ENCODE measurements around the gene UBE2H.
"Not testable (repeated sequence)": the region's sequence is repeated elsewhere in the genome, so short reads cannot be mapped to it uniquely, and the experiment has no call there.

UBE2H gene

GRCh38 chr7:129840757-129841156 lies 112.0 kb downstream of the UBE2H start:
- no peak for DNase-seq

- DNase-seq: no peak
Measured at GRCh38 chr7:129836983-129837382, 115.8 kb downstream of the UBE2H start.

DNA sequence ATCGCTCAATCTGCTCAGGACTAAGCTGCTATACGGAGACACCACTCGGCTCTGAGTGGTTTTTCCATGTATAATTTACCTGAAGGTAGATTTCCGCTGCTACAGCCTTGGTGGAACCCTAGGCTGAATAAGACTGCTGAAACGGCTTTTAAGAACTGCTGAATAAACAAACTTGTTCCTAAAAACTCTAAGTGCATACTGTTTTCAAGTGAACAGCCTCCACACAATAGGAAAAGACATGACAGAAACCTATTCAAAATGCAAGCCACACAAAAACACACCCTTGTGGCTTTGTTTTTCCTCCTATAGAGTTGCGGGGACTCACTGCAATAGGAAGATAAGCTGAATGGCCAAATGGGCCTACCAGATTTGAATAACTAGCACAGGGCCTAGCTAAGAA lies 117.2 kb downstream of the UBE2H start:
- no peak for DNase-seq

DNA sequence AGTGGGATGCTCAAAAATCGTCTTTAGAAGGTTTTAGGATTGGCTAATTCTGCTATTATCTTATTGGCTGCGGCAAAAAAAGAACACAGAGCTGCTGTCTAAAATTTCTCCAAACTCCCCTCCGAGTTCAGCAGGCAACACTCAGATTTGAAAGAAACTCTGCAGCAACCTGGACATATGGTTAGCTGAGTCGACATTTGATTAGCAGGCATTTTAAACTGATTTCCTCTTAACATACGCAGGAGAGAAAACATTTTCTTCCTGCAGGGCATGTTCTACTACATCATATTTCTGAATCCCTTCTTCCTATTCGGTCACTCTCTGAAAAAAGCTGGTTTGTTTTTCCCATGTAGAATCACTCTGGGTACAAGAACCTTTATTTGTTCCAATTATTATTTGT lies 119.4 kb downstream of the UBE2H start:
- not testable (repeated sequence) for DNase-seq

- no peak for DNase-seq
Measured at GRCh38 chr7:129832701-129833227, 120.0 kb downstream of the UBE2H start.

- DNase-seq: no peak
Measured at GRCh38 chr7:129832282-129832681, 120.5 kb downstream of the UBE2H start.

DNA sequence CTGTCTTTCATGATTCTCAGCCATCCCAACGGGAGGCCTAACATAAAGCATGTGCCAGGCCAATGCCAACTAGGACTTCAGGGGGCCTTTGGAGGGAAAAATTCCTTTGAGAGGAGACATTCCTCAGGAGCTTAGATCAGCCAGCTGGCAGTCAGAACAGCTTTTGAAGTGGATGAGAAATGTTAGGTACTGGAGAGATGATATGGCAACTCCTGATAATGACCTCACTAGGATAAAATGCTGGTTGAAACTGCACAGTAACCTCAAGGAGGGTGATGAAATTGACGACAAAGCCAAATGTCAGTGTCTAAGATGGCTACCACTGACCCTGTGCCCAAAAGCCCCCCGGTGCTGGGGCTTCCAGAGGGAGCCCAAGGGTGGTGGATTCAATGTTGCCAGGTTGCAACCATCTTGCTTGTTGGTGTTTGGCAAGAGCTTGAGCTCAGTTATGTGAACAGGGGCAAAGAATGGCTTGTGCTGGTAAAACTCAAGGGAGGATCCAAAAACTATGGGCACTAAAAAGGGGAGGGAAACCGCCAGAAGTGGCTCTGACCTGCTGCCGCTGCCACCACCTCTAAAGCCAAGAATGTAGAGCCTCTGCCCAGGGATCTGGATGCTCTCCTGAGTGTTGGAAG lies 121.2 kb downstream of the UBE2H start:
- no peak for DNase-seq

DNA sequence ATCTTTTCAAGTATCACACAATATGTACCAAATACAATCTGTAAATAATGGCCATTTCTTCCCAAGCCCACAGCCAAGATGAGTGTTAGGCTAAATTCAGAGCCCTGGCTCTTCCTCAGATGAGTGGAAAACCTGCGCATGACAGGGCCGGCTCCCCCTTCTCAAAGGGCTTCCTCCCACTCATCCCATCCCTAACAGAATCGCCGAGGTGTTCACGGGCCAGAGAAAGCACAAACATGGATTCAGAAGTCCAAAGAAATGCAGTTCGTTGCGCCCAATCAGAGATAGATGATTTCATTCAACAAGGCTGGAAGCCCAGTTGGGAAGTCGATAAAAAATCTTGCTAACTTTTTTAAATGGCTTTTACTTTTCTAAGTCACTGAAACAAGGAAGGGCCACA lies 121.8 kb downstream of the UBE2H start:
- DNase-seq: no peak

DNA sequence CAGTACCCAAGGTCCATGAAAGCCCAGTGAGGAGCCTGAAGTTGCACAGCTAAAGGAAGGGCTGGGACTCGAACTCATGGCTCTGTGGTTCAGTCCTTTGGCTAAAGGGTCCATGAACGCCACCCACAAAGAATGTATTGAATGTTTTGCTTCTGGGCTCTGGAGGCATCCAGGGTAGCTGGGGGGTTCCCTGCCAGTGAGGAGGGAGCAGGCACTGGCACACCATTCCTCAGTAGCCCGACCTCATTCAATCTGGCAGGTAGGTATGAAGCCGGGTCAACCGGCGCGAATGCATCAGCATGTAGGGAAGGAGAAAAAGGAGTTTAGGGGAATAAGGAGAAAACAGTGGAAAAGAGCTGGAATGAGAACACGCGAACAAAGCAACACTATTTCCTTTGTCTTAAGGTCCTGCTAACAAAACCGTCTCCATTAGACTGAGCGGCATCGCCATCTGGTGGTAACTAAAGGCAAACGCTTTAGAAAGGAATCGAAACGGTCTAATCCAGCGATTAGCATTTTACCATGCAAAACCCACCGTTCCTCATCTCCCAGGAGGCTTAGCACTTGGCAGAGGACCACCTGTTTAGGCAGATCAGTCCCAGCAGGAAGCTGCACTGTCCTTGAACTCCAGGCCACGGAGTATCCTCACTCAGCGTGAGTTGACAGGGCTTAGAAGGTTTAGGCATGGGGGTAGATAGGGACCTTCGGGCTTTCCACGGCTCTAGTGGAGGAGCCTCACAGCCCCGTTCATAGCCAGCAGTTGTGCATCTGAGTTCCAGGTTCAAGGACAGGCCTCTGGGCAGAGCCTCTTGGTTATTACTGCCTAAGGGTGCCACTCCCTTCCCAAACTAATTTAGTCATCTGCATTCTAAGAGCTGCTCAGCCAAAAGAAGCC lies 122.8 kb downstream of the UBE2H start:
- peak; percentile 72 for DNase-seq

DNA sequence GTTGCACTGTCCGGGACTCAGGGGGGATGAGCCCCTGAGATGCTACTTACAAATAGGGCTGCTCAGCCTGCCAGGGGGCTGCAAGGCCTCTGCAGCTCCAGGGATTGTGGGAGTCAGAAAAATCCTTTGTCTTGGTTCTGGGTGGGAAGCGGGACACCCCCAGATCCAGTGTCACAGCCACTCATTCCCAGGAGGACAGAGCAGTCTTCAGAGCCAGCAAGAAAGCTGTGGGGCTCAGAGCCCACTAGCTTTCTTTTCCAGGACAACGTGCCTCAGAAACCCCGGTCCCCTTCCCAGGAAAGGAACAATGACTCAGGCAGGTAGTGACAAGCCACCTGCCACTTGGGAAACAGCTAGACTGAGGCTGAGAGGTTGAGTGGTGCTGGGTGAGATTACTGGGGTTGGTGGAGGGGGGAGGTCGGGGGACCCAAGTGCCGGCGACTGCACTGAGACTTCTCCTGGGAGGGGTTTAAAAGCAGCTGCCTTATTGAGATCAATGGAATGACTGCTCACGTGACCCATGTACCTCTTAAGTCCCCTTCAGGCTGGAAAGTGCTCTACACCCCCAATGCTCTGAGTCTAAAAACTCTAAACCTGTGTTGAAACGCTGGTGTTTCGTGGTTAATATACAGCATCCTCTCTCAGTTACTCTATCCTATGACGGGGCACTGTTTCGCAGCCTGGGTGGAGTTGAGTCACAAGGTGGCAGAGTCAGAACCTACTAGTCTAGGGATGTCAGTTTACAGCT lies 123.6 kb downstream of the UBE2H start:
- peak; percentile 74 for DNase-seq

DNA sequence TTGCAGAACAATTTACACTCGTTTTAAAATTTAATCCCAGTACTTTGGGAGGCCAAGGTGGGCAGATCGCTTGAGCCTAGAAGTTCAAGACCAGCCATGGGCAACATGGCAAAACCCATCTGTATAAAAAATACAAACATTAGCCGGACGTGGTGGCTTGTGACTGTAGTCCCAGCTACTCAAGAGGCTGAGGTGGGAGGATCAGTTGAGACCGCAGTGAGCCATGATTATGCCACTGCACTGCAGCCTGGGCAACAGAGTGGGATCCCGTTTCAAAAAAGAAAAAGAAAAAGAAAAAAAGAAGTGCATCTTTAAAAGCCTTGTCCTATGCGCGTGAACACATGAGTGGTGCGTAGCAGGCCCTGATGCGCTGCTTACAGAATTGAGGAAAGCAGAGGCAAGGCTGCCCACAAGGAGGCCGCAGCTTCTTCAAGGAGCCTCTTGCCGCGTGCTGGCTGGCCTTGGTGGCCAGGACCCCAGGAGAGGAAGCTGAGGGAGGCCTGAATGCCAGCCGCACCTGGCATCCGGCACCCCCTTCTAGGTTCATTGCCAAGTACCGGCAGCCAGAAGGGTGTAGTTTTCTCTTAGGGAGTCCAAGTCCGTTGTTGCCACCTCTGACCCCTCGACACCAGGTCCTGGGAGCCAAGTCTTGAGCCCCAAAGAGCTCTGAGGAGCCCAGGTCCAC lies 124.5 kb downstream of the UBE2H start:
- DNase-seq: no peak

GRCh38 chr7:129827467-129827990 lies 125.2 kb downstream of the UBE2H start:
- no peak for DNase-seq

- DNase-seq: not testable (repeated sequence)
Measured at GRCh38 chr7:129826895-129827294, 125.9 kb downstream of the UBE2H start.

DNA sequence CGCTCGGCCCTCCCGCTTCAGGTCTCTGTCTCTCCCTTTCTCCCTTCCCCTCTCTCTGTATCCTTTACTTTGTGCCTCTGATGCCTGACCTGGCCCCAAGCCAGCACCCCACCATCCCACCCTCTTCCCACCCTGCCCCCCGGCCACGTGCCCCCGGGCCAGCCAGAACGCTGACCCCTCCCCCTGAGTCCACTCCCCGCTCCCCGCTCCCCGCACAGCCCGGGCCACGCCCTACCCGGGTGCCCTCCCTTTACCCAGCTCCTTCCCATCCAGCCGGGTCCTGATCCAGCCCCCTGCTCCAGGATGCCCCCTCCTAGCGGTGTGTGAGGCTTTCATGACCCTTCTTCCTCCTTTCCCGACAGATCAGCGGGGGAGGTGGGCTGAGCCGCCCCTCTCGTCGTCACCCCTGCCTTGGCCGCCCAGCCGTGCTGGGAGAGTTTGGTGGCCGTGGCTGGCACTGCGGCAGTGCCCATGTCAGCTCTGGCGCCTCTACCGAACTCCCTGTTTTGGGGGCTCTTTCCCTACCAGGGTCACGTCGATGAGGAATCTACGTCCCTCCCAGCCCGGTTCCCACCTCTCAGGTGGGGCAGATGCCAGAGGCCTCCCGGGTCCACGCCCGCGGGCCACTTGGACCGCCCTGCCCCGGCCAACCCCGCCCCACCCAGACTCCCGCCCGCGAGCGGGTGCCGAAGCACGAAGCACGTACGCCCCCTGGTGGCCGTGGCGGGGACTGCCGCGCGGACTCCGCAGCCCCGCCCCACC lies 127.4 kb downstream of the UBE2H start:
- DNase-seq: peak; percentile 92

DNA sequence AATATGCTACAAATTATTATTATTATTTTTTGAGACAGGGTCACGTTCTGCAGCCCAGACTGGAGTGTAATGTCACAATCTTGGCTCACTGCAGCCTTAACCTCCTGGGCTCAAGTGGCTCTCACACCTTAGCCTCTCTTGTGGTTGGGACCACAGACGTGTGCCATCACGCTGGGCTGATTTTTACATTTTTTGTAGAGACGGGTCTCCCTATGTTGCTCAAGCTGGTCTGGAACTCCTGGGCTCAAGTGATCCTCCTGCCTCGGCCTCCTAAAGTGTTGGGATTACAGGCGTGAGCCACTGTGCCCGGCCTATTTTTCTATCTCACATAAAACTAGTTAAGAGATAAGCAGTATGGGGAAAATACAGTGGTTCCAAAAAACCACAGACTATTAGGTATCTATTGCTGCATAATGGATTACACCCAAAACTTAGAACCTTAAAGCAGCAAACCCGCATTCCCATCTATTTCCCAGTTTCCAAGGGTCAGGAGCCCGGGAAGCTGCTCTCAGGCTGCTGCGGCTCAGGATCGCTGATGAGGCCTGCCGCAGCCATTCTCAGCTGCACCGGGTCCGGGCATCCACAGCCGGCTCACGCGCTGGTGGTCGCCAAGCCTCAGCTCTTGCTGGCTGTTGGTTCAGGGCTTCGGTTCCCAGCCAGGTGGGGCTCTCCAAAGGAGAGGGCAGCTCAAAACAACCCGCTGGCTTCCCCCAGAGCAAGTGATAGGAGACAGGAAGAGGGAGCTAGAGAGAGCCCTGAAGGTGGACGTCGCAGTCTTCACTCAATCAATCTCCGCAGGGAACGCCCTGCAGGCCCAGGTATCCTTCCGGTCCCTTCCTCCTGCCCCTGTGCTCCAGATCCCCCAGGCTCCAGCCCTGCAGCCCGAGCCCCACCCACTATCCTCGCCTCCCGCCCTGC lies 128.2 kb downstream of the UBE2H start:
- peak; percentile 44 for DNase-seq

GRCh38 chr7:129823143-129823542 lies 129.6 kb downstream of the UBE2H start:
- not testable (repeated sequence) for DNase-seq

- no peak for DNase-seq
Measured at GRCh38 chr7:129821476-129821875, 131.3 kb downstream of the UBE2H start.

DNA sequence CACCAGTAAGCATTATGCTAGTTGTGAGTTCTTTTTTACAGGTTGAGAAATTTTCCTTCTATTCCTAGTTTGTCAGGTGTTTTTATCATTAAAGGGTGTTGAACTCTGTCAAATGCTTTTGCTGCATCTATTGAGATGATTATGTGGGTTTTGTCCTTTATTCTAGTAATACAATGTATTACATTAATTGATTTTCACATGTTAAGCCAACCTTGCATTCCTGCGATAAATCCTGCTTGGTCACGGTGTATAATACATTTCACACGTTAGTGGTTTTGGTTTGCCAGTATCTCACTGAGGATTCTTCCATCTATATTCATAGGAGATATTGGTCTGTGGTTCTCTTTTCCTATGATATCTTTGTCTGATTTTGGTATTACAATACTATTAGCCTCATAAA lies 136.0 kb downstream of the UBE2H start:
- no peak for DNase-seq

- DNase-seq: no peak
Measured at GRCh38 chr7:129807863-129808262, 144.9 kb downstream of the UBE2H start.

GRCh38 chr7:129804890-129805719 lies 147.7 kb downstream of the UBE2H start:
- no peak for DNase-seq

Data from activated CD4-positive, alpha-beta T cell treated with anti-CD3 and anti-CD28 coated beads, Interleukin-2, Interleukin-6, amounts not matched to agents 100 ng/mL and 50 ng/mL, durations not matched to agents 16 hours and 8 hours (primary cell).